B cell (primary cell): ENCODE measurements around the gene ICAM3. TPM values are rescaled to one million over a fixed set of nuclear protein-coding genes. Genes with fewer than 3 reads are reported as not detected.

Experiments used
- ATAC-seq: fragments of 200-7000 bp; cut with Tn5 transposase; one replicate; pipeline ENCODE4 v1.10.0; 2021; ENCODE audit warnings: low read depth, mild to moderate bottlenecking, moderate number of reproducible peaks, moderate library complexity
- CTCF ChIA-PET: fragments of 350-600 bp; sonication (Branson Sonifier 250); formaldehyde crosslinking; loops from one replicate; lab custom pipeline; 2021; ENCODE audit warnings: antibody characterized with exemption, inconsistent platforms; lab: Charles Lee
- POLR2A ChIA-PET: fragments of 350-600 bp; sonication (Branson Sonifier 250); formaldehyde crosslinking; loops from one replicate; lab custom pipeline; 2021; ENCODE audit warnings: antibody characterized with exemption; lab: Charles Lee
- DNase-seq: peaks from one replicate; pipeline ENCODE4 v3.0.0; 2013
- H2AFZ ChIP-seq: 2 replicates; pipeline ENCODE4 v1.6.1; 2012; ENCODE audit warnings: mild to moderate bottlenecking, low read depth, low read length; ENCODE audit not compliant: insufficient read depth, poor library complexity, severe bottlenecking
- H3K27ac ChIP-seq, 2 donors: 1 replicate in 1 of 2; 2 replicates in 1 of 2; pipeline ENCODE4 v1.5.1; 2012 to 2013; ENCODE audit warnings: low read length in 2 of 2, mild to moderate bottlenecking in 2 of 2, moderate library complexity in 1 of 2
- H3K27me3 ChIP-seq, 4 experiments: fragments of 200-600 bp in 1 of 4; sonication (generic) in 1 of 4; replicated peaks in 1 of 4; 1 replicate in 2 of 4; 2 replicates in 2 of 4; pipeline versions ENCODE4 v1.6.1 to v1.7.0; 2013 to 2016; ENCODE audit warnings: low read length in 3 of 4, mild to moderate bottlenecking in 2 of 4, mixed read lengths in 1 of 4, moderate library complexity in 1 of 4; ENCODE audit not compliant: insufficient read depth in 4 of 4, control insufficient read depth in 3 of 4; ENCODE audit errors: control extremely low read depth in 1 of 4
- H3K36me3 ChIP-seq, 2 experiments: replicated peaks in 1 of 2; 1 replicate in 1 of 2; 2 replicates in 1 of 2; pipeline versions ENCODE4 v1.6.1 to v1.7.1; 2013; ENCODE audit warnings: low read length in 1 of 2; ENCODE audit not compliant: insufficient read depth in 2 of 2, control insufficient read depth in 1 of 2; ENCODE audit errors: control extremely low read depth in 1 of 2, extremely low read depth in 1 of 2
- H3K4me1 ChIP-seq, 2 donors: fragments of 200-600 bp in 1 of 2; sonication (generic) in 1 of 2; 1 replicate in 1 of 2; 2 replicates in 1 of 2; pipeline versions ENCODE4 v1.5.1 to v1.6.1; 2013 to 2017; ENCODE audit warnings: low read length in 2 of 2; ENCODE audit not compliant: control insufficient read depth in 2 of 2, insufficient read depth in 2 of 2
- H3K4me2 ChIP-seq: replicated peaks from 2 replicates; pipeline ENCODE3; 2012; ENCODE audit warnings: mild to moderate bottlenecking, low read depth, low read length; ENCODE audit not compliant: poor library complexity, severe bottlenecking
- H3K4me3 ChIP-seq, 5 experiments: fragments of 200-600 bp in 1 of 5; sonication (generic) in 1 of 5; 1 replicate in 3 of 5; 2 replicates in 2 of 5; pipeline versions ENCODE4 v1.5.1 to v1.7.0; 2011 to 2016; ENCODE audit warnings: low read length in 4 of 5, mild to moderate bottlenecking in 4 of 5, low read depth in 2 of 5, control low read depth in 1 of 5, moderate library complexity in 1 of 5; ENCODE audit not compliant: insufficient read depth in 1 of 5; ENCODE audit errors: control extremely low read depth in 1 of 5, extremely low read depth in 1 of 5
- H3K79me2 ChIP-seq: fragments of 200-600 bp; sonication (generic); one replicate; pipeline ENCODE4 v1.6.0; 2016; ENCODE audit warnings: low read length; ENCODE audit not compliant: control insufficient read depth, insufficient read depth
- H3K9ac ChIP-seq: fragments of 200-600 bp; sonication (generic); 2 replicates; pipeline ENCODE4 v1.6.1; 2017; ENCODE audit warnings: mild to moderate bottlenecking, low read length, moderate library complexity
- H3K9me3 ChIP-seq, 3 donors: one replicate each; pipeline versions ENCODE4 v1.6.1 to v1.7.1; 2013; ENCODE audit warnings: low read length in 2 of 3; ENCODE audit not compliant: control insufficient read depth in 2 of 3, insufficient read depth in 1 of 3; ENCODE audit errors: control extremely low read depth in 1 of 3
- H4K20me1 ChIP-seq: 2 replicates; pipeline ENCODE4 v1.6.0; 2012; ENCODE audit warnings: mild to moderate bottlenecking, low read length; ENCODE audit not compliant: insufficient read depth, control insufficient read depth, poor library complexity, severe bottlenecking
- H3K27ac Mint-ChIP-seq: one replicate; pipeline ENCODE4 v1.8.0; 2021; ENCODE audit warnings: mixed read lengths
- H3K27me3 Mint-ChIP-seq: one replicate; pipeline ENCODE4 v1.8.0; 2021; ENCODE audit warnings: mixed read lengths
- H3K4me1 Mint-ChIP-seq: one replicate; pipeline ENCODE4 v1.8.0; 2021; ENCODE audit warnings: mixed read lengths
- H3K4me3 Mint-ChIP-seq: one replicate; pipeline ENCODE4 v1.8.0; 2021; ENCODE audit warnings: mixed read lengths
- H3K9me3 Mint-ChIP-seq: one replicate; pipeline ENCODE4 v1.8.0; 2022; ENCODE audit warnings: mixed read lengths; ENCODE audit not compliant: insufficient read depth
- WGBS: methylation state at CpG from one replicate; pipeline ENCODE4 v1.1.5; 2013; ENCODE audit warnings: missing lambda C conversion rate; ENCODE audit not compliant: insufficient coverage; 5-methylcytosine and 5-hydroxymethylcytosine counted together
- intact Hi-C: fragments of 100-400 bp; cut with micrococcal nuclease; formaldehyde crosslinking; loops from one replicate; pipeline ENCODE4 v1.10.0; 2022
- polyA plus RNA-seq: library from polyadenylated mRNA; depleted of rRNA; stranded (reverse); fragments of >200 nt; gene quantifications from 2 replicates; pipeline ENCODE4 v1.2.3, GENCODE V29; 2012
- total RNA-seq, 2 donors: library from RNA; stranded (reverse); fragments of 120-200 nt in 1 of 2; gene quantifications; 1 replicate in 1 of 2; 2 replicates in 1 of 2; pipeline versions ENCODE4 v1.2.3 to v1.2.4, GENCODE V29; 2013 to 2022
- TF ChIP-seq, protein P1 (sequence below): fragments of 200-600 bp; IDR thresholded peaks from one replicate; pipeline ENCODE4 v1.8.0; 2022; ENCODE audit warnings: antibody characterized with exemption, mild to moderate bottlenecking

ICAM3 gene
- total and polyA plus RNA-seq, 2 donors (not counting 1 experiment from before 2014, with no cell fraction given), result 119 to 223 TPM

DNA sequence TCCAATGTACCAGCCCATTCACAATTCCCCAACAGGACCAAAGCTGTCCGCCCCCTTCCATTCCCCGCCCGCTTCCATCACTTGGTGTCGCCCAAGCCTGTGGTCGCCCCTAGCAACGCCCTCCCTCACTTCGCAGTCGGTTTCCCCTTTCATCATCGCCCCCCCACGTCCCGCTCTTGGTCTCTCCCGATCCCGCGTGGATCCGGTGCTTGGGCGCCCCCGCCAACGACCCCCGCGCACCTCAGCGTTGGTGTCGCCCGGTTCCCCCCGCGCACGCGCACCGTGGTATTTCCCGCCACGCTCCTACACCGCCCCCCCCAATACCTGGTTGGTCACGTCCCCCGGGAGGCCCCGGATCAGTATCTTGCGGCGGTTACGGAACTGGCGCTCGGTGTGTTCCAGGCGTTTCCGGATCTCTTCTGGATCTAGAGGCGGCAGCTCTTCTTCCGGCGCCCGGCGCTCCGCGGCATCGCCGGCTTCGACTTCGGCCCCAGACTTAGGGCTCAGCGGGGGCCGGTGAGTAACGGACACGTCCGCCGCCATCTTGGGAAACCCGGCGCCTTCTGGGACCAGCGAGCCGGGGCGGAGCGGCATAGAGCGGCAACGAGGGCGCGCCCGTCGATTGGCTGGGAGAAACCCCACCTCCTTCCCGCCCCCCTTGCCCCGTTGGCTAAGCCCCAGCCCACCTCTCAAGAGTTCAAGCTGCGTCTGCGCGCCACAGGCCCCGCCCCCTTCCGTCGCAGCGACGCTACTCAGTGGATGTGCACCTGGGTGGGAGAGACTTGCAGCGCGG is 6.3 kb downstream of the ICAM3 start, which contains the start of gene RAVER1:
Gene RAVER1 (minus strand): TSS at position 565 of the 793 bp plus-strand sequence. CDS start 22 bp downstream, at position 543.
- under 1% methylated on average over 76 of the region's 82 CpGs for whole genome bisulfite sequencing
- DNase-seq (peak; percentile 99), ATAC-seq (peak; percentile 97)
- H3K9me3 Mint-ChIP-seq, result no peaks in the 10 kb centered on the region
- intact Hi-C loops, result loop anchor here (1.0 to 5.0 kb wide), 4 partner anchors 17 to 319 kb away; partner anchors contain the start of genes FDX2, ILF3 and TYK2
- H2AFZ ChIP-seq, result peak within 1 kb of the TSS; percentile 95
- TF ChIP-seq, protein P1, sequence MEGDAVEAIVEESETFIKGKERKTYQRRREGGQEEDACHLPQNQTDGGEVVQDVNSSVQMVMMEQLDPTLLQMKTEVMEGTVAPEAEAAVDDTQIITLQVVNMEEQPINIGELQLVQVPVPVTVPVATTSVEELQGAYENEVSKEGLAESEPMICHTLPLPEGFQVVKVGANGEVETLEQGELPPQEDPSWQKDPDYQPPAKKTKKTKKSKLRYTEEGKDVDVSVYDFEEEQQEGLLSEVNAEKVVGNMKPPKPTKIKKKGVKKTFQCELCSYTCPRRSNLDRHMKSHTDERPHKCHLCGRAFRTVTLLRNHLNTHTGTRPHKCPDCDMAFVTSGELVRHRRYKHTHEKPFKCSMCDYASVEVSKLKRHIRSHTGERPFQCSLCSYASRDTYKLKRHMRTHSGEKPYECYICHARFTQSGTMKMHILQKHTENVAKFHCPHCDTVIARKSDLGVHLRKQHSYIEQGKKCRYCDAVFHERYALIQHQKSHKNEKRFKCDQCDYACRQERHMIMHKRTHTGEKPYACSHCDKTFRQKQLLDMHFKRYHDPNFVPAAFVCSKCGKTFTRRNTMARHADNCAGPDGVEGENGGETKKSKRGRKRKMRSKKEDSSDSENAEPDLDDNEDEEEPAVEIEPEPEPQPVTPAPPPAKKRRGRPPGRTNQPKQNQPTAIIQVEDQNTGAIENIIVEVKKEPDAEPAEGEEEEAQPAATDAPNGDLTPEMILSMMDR, result no peak
- H3K36me3 ChIP-seq, result peaks cover 0 to 49% of the 10 kb centered on the region in 2 experiments
- H3K27me3 ChIP-seq, result no peaks in the 10 kb centered on the region
- peak within 1 kb of the TSS; percentile 63 to 94 (median 83) for H3K4me3 ChIP-seq
- H3K9ac ChIP-seq, result peak within 1 kb of the TSS; percentile 88
- H3K4me3 Mint-ChIP-seq, result peak within 1 kb of the TSS; percentile 97
- no peaks in the 10 kb centered on the region for H3K27me3 Mint-ChIP-seq
- H3K27ac Mint-ChIP-seq, result peak within 1 kb of the TSS; percentile 97
- peak within 1 kb of the TSS; percentile 86 for H3K4me2 ChIP-seq
- peaks cover 21% of the 10 kb centered on the region for H3K4me1 Mint-ChIP-seq
- H4K20me1 ChIP-seq, result peaks cover 65% of the 10 kb centered on the region
- H3K4me1 ChIP-seq, result peaks cover 14 to 24% of the 10 kb centered on the region in 2 donors
- POLR2A ChIA-PET, result interaction anchor here (0.6 to 2.2 kb wide), 16 partner anchors 9 to 1248 kb away, joined by 3 to 9 read pairs (median 4); partner anchors contain the start of genes ICAM1, TMED1 and TYK2
- H3K79me2 ChIP-seq, result peaks cover 92% of the 10 kb centered on the region
- H3K27ac ChIP-seq, result peak within 1 kb of the TSS; percentile 90 to 91
- CTCF ChIA-PET, result interaction anchor here (0.9 to 4.3 kb wide), 5 partner anchors 11 to 63 kb away, joined by 3 to 14 read pairs (median 3); partner anchors contain the start of gene ICAM1
- peaks cover 0 to 15% (median 0%) of the 10 kb centered on the region in 3 donors for H3K9me3 ChIP-seq
